Activated naive CD4-positive, alpha-beta T cell treated with anti-CD3 and anti-CD28 coated beads for 36 hours (primary cell): ENCODE results near the gene GSG1L2. TPM values are rescaled to one million over a fixed set of nuclear protein-coding genes. Genes with fewer than 3 reads are reported as not detected.

Source experiments
- CTCF ChIA-PET: fragments of 350-600 bp; sonication (Branson Sonifier 250); formaldehyde crosslinking; loops from one replicate; lab custom pipeline; 2021; ENCODE audit warnings: antibody characterized with exemption; lab: Charles Lee
- DNase-seq: peaks from one replicate; pipeline ENCODE4 v3.0.0-alpha.2; 2020
- H3K27ac Mint-ChIP-seq: one replicate; pipeline ENCODE4 v1.8.0; 2021; ENCODE audit warnings: mild to moderate bottlenecking, mixed read lengths
- H3K27me3 Mint-ChIP-seq: one replicate; pipeline ENCODE4 v1.8.0; 2021; ENCODE audit warnings: low read depth, mixed read lengths
- H3K36me3 Mint-ChIP-seq: one replicate; pipeline ENCODE4 v1.8.0; 2021; ENCODE audit warnings: low read depth, mixed read lengths
- H3K4me1 Mint-ChIP-seq: one replicate; pipeline ENCODE4 v1.8.0; 2021; ENCODE audit warnings: low read depth, mixed read lengths
- H3K4me3 Mint-ChIP-seq: one replicate; pipeline ENCODE4 v1.8.0; 2021; ENCODE audit warnings: mild to moderate bottlenecking, moderate library complexity, mixed read lengths
- H3K9me3 Mint-ChIP-seq: one replicate; pipeline ENCODE4 v1.8.0; 2021; ENCODE audit warnings: mixed read lengths
- intact Hi-C: fragments of 100-400 bp; cut with micrococcal nuclease; formaldehyde crosslinking; loops from one replicate; pipeline ENCODE4 v1.15.1; 2023
- total RNA-seq, 2 experiments: library from RNA; stranded (reverse); gene quantifications; one replicate each; pipeline ENCODE4 v1.2.3, GENCODE V29; 2021

The GSG1L2 gene
- total RNA-seq, 2 experiments from 2014 or later: not detected

DNA sequence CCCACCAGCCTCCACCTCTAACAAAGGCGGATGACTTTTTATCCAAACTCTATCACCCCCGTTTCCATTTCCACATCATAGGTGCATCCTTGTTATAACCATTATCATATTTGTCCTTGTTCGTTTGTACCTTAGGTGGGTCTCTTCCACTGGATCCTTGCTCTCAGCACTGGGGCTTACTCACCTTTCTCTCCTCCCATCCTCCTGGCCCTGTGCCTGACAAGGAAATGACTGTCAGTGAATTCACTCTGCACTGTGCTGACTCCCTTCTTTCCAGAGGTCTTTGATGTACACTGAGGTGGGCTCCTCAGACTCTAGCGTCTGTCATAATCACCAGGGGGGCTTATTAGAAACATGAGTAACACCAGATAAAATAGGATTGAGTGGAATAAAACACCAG, 3.1 kb downstream of the GSG1L2 start:
- Mint-ChIP-seq H3K36me3 (no peaks in the 10 kb centered on the region), H3K9me3 (peaks cover 5% of the 10 kb centered on the region), H3K4me3 (no peak overlapping the region), H3K4me1 (no peaks in the 10 kb centered on the region), H3K27me3 (peaks cover 11% of the 10 kb centered on the region), H3K27ac (no peak overlapping the region)
- CTCF ChIA-PET: no interaction called here
- no peak for DNase-seq
- intact Hi-C loops: no loop called here

- intact Hi-C loops: no loop called here
- H3K36me3 Mint-ChIP-seq: no peaks in the 10 kb centered on the region
- CTCF ChIA-PET: no interaction called here
- no peak overlapping the region for H3K27ac Mint-ChIP-seq
- peaks cover 3% of the 10 kb centered on the region for H3K9me3 Mint-ChIP-seq
- H3K4me3 Mint-ChIP-seq: no peak overlapping the region
- DNase-seq: no peak
- H3K4me1 Mint-ChIP-seq: no peaks in the 10 kb centered on the region
- peaks cover 10% of the 10 kb centered on the region for H3K27me3 Mint-ChIP-seq
These were observed 4.8 kb downstream of the GSG1L2 start for GRCh38 chr17:9817086-9817485.

- no peak overlapping the region for H3K27ac Mint-ChIP-seq
- no peaks in the 10 kb centered on the region for H3K36me3 Mint-ChIP-seq
- intact Hi-C loops: no loop called here
- H3K4me3 Mint-ChIP-seq: no peak overlapping the region
- DNase-seq: no peak
- no peaks in the 10 kb centered on the region for H3K4me1 Mint-ChIP-seq
- H3K27me3 Mint-ChIP-seq: peaks cover 8% of the 10 kb centered on the region
- H3K9me3 Mint-ChIP-seq: peaks cover 3% of the 10 kb centered on the region
- CTCF ChIA-PET: no interaction called here
These were observed 5.4 kb downstream of the GSG1L2 start for GRCh38 chr17:9816472-9816871.

- Mint-ChIP-seq H3K4me1 (no peaks in the 10 kb centered on the region), H3K27ac (no peak overlapping the region), H3K9me3 (peaks cover 3% of the 10 kb centered on the region), H3K36me3 (no peaks in the 10 kb centered on the region), H3K4me3 (no peak overlapping the region), H3K27me3 (peaks cover 6% of the 10 kb centered on the region)
- DNase-seq: no peak
- CTCF ChIA-PET: no interaction called here
- intact Hi-C loops: no loop called here
These were observed 7.4 kb downstream of the GSG1L2 start for GRCh38 chr17:9814337-9814945.

DNA sequence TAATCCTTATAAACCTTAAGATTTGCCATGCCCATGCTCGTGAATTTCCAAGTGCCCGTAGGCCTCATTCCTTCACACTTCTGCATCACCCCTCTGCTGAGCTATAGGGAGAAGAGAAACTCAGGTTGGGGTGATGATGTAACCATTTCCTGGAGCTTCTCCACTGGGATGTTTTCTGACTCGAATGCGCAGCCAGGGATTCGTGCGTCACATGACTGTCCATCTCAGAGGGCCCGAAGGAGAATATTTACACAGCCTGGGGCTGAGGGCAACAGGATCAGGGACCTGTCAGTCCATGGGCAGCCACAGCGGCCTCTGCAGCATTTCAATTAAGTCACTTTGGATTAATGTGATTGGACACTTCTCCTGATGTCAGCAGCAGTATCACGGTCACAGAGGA, 8.7 kb downstream of the GSG1L2 start:
- Mint-ChIP-seq H3K9me3 (peaks cover 3% of the 10 kb centered on the region), H3K36me3 (no peaks in the 10 kb centered on the region), H3K4me3 (no peak overlapping the region), H3K4me1 (no peaks in the 10 kb centered on the region), H3K27me3 (peaks cover 6% of the 10 kb centered on the region), H3K27ac (no peak overlapping the region)
- CTCF ChIA-PET: no interaction called here
- no peak for DNase-seq
- intact Hi-C loops: no loop called here

DNA sequence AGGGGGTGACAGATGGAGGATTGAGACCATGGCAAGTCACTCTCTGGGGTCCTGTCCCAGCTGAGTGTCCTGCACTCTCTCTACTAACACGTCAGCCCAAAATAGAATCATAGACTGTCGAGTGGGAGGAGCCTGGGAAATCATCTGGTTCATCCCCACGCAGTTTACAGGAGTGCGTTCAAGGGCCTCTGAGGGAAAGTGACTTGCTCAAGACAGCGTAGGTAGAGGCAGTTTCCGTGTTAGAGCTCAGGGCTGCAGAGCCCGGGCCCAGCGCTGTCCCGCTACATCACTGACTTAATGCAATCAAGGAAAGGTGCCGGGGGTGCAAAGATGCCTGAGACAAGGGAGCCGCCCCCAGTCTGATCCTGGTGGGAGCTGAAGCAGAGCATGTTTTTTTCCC, 10.3 kb downstream of the GSG1L2 start:
- no peak overlapping the region for H3K4me3 Mint-ChIP-seq
- no peaks in the 10 kb centered on the region for H3K36me3 Mint-ChIP-seq
- peaks cover 3% of the 10 kb centered on the region for H3K9me3 Mint-ChIP-seq
- H3K27ac Mint-ChIP-seq: no peak overlapping the region
- no peaks in the 10 kb centered on the region for H3K4me1 Mint-ChIP-seq
- DNase-seq: no peak
- CTCF ChIA-PET: no interaction called here
- intact Hi-C loops: no loop called here
- peaks cover 4% of the 10 kb centered on the region for H3K27me3 Mint-ChIP-seq

- DNase-seq: no peak
- Mint-ChIP-seq H3K36me3 (no peaks in the 10 kb centered on the region), H3K27me3 (peaks cover 4% of the 10 kb centered on the region), H3K4me1 (no peaks in the 10 kb centered on the region), H3K27ac (no peak overlapping the region), H3K9me3 (no peaks in the 10 kb centered on the region), H3K4me3 (no peak overlapping the region)
- intact Hi-C loops: no loop called here
- CTCF ChIA-PET: no interaction called here
These were observed 10.8 kb downstream of the GSG1L2 start for GRCh38 chr17:9811086-9811485.

- no peak for DNase-seq
- no peaks in the 10 kb centered on the region for H3K4me1 Mint-ChIP-seq
- intact Hi-C loops: no loop called here
- H3K4me3 Mint-ChIP-seq: no peak overlapping the region
- CTCF ChIA-PET: interaction anchor here (0.5 kb wide), 1 partner anchor 52 kb away, joined by 4 read pairs; no protein-coding TSS in a partner anchor
- no peak overlapping the region for H3K27ac Mint-ChIP-seq
- no peaks in the 10 kb centered on the region for H3K9me3 Mint-ChIP-seq
- H3K36me3 Mint-ChIP-seq: no peaks in the 10 kb centered on the region
- H3K27me3 Mint-ChIP-seq: peaks cover 4% of the 10 kb centered on the region
These were observed 11.6 kb downstream of the GSG1L2 start for GRCh38 chr17:9810100-9810949.

GRCh38 chr17:9809409-9809808, 12.5 kb downstream of the GSG1L2 start:
- CTCF ChIA-PET: no interaction called here
- no peak overlapping the region for H3K4me3 Mint-ChIP-seq

DNA sequence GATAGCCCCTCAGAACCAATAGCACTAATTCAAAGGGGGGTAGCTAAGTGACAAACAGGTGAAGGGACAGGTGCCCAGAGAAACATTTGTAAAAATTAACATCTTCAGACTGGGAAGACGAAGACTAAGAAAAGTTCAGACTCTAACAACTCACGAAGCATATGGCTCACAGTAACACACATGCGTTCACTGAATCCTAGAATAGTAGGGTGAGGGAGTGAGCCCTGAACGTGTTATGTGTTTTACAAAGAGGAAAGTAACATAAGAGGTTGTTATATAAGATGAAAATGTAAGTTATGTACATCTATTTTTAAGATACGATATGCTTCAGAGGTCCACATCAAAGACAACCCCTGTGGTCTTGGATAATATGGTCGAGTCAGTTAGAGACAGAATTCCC, 15.2 kb downstream of the GSG1L2 start:
- CTCF ChIA-PET: no interaction called here
- no peaks in the 10 kb centered on the region for H3K4me1 Mint-ChIP-seq
- no peak overlapping the region for H3K27ac Mint-ChIP-seq
- H3K27me3 Mint-ChIP-seq: peaks cover 9% of the 10 kb centered on the region
- no peak overlapping the region for H3K4me3 Mint-ChIP-seq
- no peaks in the 10 kb centered on the region for H3K36me3 Mint-ChIP-seq
- no peaks in the 10 kb centered on the region for H3K9me3 Mint-ChIP-seq
- DNase-seq: no peak
- intact Hi-C loops: no loop called here

More at GRCh38 chr17:9809409-9809808, 12.5 kb downstream of the GSG1L2 start:
- no peak for DNase-seq
- Mint-ChIP-seq H3K27me3 (peaks cover 2% of the 10 kb centered on the region), H3K9me3 (no peaks in the 10 kb centered on the region), H3K36me3 (no peaks in the 10 kb centered on the region), H3K4me1 (no peaks in the 10 kb centered on the region), H3K27ac (no peak overlapping the region)
- intact Hi-C loops: no loop called here

GRCh38 chr17:9805769-9806168, 16.1 kb downstream of the GSG1L2 start:
- Mint-ChIP-seq H3K4me1 (no peaks in the 10 kb centered on the region), H3K4me3 (no peak overlapping the region), H3K36me3 (no peaks in the 10 kb centered on the region), H3K27ac (no peak overlapping the region), H3K27me3 (peaks cover 9% of the 10 kb centered on the region), H3K9me3 (no peaks in the 10 kb centered on the region)
- DNase-seq: no peak
- intact Hi-C loops: no loop called here
- CTCF ChIA-PET: no interaction called here

- no peak for DNase-seq
- Mint-ChIP-seq H3K9me3 (no peaks in the 10 kb centered on the region), H3K36me3 (no peaks in the 10 kb centered on the region), H3K4me3 (no peak overlapping the region), H3K27me3 (peaks cover 19% of the 10 kb centered on the region), H3K4me1 (no peaks in the 10 kb centered on the region), H3K27ac (no peak overlapping the region)
- intact Hi-C loops: no loop called here
- CTCF ChIA-PET: no interaction called here
These were observed 19.2 kb downstream of the GSG1L2 start for GRCh38 chr17:9802697-9803096.

DNA sequence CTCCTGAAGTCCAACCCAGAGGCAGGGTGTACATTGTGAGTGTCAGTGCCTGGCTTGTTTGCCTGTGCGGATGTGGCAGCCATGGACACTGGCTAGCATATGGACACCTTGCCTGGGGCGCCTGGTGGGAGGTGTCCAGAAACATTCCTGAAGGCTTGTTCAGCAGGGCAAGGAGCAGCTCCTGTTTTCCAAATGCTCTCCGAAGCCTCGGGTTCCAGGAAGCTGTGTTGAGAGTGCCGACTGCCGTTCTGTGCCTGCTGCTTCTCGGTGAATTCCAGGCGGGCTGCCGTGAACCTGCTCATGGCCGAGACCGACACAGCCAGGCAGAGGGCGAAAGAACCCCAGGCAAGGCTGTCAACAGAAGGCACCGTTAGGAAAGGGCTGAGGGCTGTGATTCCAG, 19.6 kb downstream of the GSG1L2 start:
- H3K9me3 Mint-ChIP-seq: no peaks in the 10 kb centered on the region
- no peaks in the 10 kb centered on the region for H3K36me3 Mint-ChIP-seq
- CTCF ChIA-PET: no interaction called here

More for the DNA sequence above, 19.6 kb downstream of the GSG1L2 start:
- no peak for DNase-seq
- Mint-ChIP-seq H3K27ac (no peak overlapping the region), H3K27me3 (peaks cover 19% of the 10 kb centered on the region), H3K4me1 (no peaks in the 10 kb centered on the region), H3K4me3 (no peak overlapping the region)
- intact Hi-C loops: no loop called here
